GM21515 (cell line): Measurements from ENCODE around the gene NPL.

Experiments
- ATAC-seq: cut with Tn5 transposase; IDR thresholded peaks from one replicate; pipeline ENCODE4 v1.9.1; 2021; ENCODE audit not compliant: unreplicated experiment

NPL gene, protein sequence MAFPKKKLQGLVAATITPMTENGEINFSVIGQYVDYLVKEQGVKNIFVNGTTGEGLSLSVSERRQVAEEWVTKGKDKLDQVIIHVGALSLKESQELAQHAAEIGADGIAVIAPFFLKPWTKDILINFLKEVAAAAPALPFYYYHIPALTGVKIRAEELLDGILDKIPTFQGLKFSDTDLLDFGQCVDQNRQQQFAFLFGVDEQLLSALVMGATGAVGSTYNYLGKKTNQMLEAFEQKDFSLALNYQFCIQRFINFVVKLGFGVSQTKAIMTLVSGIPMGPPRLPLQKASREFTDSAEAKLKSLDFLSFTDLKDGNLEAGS

DNA sequence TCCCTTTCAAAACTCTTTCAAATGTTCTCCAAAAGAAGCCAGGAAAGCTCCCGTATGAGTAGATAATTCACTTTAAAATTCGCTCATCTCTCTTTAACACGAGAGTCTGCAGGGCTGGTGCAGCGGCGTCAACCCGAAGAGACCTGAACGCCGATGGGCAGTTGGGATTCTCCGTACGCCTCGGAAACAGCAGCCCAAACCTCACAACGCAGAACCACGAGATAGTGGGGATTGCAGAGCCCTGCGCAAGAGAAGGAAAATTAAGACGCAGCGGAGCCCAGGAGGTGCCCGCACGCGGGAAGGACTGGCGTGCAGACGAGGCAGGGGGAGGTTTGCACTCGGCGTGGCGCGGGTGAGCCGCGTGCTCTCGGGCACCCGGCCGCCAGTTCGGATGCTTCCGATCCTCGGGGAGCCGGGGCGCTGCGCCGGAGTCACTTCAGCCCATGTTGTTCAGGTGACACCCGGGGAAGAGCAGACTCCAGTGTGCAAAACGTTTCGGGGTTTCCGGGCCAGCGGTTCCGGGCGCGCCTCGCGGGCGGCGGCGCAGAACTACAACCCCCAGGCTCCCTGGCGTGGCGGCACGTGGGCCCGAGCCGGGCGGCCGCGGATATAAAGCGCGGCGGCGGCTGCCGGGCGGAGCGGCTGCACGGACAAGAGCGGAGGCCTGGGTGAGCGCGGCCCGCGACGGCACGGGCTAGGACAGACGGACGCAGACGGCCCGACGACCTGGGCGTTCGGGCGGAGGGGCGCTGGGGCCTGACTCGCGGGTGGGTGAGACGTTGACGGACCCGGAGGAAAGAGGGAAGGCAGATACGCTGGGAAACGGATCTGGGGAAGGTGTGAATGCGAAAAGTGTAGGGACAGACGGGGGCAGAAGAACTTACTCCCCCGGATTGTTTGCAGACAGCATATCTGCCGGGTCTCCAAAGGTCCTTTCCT is at the start of gene NPL:
Gene NPL (plus strand): TSS at position 636 of the 939 bp plus-strand sequence. CDS start 4,599 bp downstream, outside the sequence.
- peak; percentile 93 for ATAC-seq

DNA sequence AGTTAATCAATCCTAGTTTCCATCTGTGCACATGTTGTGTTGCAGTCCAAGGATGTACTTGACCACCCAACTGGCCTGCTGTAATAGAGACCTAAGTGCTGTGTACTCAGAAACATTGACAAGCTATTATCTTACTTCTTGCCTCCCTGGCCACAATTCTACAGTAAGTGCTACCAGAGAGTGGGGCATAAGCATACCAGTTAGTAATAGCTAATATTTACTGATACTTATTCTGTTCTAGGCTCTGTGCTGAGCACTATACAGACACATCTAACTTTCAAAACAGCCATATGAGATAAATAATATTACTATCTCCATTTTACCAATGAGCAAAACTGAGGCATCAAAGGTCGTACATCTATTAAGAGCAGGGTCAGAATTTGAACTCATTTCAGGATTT is 49.5 kb upstream of the NPL start:
- ATAC-seq: no peak

DNA sequence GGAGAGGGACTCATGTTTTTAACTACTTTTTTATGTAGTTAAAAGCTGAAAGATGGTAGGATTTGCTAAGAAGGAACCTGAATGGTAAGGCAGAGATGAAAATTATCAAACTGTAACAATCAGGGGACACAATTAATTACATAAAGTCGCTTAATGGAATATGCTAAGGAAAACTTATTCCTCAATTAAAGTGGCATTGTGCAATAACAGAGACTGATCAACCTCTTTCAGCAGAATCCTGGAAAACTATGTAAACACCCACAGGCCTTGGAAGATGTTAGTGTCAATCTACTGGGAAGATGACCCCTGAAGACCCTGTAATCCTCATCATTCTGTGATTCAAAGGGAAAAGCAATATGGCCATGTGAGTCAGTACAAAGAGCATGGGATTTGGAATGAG is 46.8 kb upstream of the NPL start:
- ATAC-seq: no peak

DNA sequence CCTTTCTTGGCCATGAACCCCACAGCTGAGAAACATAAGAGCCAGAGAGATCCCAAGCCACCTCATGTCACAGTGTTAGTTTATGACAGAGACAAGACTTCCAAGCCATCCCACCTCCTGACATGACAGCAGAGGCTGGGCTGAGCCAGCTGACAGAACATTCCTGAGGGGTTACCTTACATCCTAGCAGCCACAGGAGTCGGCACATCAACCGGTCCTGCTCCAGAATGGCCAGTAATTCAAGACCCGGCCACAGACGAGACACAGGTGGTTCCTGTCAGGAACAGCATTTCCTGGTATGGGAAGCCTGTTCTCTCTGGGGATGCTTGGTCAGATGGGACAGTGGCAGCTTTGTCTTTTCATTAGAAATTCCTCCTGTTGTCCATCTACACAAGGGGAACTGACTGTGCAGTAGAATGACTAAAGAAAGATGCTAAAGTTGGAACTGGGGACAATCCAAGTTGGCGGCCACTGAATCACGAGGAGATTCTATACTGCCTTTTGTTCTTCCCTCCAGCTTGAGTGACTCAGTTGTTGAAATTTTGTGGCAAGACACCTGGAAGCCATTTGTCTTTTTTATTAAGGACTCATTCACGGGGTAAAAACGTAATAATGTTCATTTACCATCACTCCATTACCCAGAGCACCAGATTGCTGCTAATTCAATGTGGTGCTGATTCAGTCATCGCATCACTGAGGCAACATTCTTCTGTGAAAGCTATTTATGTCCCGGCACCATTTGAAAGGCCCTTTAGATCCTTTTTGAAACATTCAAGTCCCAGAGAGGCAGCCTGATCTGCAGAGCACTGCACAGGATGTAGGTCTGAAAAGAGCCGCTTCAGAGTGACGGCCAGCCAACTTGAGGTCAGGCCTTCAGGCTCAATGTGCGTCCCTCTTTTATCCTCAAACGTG is 37.2 kb upstream of the NPL start:
- ATAC-seq: no peak

DNA sequence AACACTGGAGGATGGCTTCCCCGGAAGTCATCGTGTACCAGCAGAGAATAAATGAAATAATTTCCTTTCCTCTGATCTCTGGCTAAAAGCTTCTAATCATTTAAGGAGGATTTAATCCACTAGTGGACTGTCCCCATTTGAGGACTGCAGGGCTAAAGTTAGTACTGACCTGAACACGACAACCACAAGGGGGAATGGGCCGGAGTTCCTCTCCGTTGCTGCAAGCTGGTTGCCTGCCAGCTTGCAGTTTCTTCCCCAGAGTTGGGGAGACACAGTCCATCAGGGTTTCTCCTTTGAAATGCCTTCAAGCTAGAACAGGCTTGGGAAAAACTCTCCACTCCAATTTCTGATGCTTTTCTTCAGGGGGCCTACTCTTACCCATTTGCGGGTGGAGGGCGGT is 35.5 kb upstream of the NPL start:
- no peak for ATAC-seq

DNA sequence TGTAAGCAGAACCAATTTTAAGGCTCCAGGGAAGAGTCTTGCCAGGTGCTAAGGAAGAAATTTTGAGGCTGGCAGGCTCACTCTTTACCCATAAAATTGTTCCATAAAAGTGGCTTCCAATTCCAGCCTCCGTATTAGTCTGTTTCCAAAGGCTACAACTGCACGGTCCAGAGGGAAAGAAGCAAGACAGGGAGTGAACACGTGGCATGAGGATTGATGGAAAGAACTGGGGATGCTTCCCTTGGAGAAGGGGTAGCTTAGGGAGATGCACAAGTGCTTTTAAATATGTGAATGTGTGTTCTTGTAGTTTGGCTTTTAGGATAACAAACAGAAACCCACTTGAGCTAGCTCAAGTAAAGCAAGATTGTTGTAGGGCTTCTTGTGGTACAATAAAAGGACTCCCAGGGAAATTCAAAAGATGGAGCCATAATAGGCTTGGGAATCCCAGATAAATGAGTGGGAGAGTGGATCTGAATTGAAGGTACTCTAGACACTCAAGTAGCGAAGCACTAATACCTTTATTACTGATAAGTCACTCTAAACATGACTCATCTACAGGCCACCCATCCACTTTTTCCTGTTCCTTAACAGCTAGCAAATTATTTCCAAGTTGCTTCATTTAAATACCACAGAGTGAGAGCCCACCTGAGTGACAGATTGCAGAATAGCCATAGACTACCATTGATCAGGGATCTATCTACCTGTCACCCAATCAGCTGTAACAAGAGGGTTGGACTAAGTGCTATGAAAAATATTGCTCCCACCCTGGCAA is 34.8 kb upstream of the NPL start:
- no peak for ATAC-seq

DNA sequence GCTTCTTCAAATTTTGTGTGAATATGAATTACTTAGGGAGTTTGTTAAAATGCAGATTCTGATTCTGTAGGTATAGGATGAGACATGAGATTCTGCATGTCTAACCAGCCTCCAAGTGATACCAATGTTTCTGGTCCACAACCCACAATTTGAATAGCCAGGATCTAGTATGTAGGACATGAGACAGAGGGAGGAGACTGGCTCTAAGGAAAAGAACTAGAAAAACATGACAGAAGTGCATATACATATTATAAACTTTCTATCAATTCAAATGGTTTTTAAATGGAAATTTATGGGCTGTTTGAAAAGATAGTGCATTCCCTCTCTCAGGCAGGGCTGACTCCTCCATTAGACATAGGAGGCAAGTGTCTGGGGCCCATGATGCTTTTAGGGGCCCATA is 33.9 kb upstream of the NPL start:
- ATAC-seq: no peak

DNA sequence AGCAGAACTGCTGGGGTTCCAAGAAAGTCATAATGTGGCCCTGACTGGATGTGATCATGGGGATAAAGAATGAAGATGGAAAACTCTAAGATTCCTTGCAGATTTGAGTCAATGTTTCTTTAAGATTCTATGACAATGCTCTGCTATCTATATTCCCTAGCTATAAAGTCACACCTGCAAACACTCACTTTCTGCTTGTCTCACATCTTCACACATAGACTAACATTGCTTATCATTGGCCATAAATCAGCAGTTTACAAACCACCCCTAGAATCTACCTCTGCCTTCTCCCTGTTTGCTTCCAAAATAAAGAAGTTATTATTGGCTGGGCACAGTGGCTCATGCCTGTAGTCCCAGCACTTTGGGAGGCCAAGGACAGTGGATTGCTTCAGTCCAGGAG is 33.1 kb upstream of the NPL start:
- ATAC-seq: no peak

DNA sequence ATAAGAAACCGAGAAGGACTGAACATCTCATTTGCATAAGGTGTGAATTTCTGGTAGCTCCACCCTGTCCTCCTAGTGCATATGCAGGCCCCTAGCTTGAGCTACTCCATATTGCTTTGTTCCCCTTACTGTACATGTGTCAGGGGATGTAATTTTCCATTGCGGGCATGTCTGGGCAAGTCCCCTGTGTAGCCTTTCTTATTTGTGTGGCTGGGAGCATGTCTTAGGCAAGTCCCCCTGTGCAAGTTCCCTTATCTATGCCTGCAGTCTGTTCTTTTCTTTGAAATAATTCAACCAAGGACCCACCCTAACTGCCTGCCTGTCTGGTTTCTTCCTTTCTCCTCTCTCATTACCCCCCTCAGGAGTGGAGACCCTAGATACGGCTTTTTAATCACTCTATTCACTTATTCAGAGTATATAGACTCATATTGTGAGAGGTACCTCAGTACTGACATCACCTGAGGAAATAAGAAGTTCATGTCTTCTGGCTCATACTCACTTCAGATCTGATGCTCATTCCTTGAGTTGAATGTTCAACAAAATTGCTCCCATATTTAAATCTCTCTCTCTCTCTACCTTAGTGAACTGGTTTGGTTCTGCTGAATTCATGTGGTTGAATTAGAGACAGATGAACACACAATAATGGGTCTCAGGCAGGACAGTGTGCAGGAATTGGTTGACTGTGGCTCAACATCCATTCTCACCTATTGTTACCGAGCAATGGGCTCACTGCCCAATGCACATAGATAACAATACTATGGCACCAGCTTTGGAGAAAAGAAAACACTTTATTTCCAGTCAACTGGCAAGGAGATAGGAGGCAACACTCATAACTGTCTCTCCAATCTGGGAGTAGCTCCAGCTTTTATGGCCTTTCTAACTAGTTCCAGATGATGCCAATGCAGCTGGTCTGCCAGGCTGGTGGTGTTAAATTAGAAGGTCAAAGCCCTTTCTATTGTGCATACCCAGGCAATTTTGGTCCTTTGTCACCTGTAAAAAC is 27.9 kb upstream of the NPL start:
- ATAC-seq: no peak

DNA sequence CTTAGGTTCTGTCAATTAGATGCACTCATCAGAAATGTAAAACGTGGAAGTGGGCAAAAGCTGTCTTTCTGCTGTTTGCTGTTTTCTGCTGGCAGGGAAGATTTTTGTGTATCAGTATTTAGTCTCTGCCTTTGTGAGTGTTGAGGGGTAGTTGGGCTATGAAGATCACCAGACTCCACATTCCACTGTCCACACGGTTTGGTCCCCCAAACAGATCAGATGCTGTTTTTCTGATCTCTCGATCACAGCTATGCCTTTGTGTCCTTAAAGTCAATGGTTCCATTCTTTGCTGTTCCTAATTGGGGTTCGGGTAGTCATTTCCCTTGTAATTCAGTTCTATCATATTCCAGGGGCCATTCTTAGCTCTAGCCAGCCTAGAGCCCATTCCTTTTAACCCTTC is 27.0 kb upstream of the NPL start:
- no peak for ATAC-seq

DNA sequence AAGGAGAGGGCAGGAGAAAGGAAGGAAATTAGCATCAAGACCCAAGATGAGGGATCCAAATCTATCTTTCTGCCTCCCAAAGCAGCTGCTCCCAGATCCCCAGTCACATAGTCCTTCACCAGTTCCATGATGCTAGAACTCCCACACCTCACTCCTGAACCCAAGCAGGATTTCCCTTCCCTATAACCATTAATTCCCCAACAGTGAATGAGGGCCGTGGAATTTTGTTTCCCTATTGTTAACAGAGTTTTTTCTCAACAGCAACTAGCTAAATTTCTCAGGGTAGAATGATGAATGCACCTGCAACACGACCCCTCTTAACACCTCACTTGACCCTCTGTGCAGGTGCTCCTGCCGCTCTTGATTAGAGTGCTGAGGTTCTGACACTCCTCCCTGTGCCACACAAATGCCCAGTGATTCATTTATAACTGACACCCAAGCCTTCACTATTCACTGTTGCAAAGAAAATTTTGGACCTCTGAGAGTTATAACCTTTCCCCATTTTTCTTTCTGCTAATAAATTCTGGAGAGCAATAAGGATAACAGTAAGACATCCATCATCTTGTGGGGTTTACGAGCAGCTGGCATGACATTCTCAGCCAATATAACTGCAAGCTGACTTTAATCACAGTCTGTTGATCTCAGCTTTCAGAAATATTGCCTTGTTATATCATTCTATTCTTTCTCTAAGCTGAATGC is 25.4 kb upstream of the NPL start:
- ATAC-seq: no peak

DNA sequence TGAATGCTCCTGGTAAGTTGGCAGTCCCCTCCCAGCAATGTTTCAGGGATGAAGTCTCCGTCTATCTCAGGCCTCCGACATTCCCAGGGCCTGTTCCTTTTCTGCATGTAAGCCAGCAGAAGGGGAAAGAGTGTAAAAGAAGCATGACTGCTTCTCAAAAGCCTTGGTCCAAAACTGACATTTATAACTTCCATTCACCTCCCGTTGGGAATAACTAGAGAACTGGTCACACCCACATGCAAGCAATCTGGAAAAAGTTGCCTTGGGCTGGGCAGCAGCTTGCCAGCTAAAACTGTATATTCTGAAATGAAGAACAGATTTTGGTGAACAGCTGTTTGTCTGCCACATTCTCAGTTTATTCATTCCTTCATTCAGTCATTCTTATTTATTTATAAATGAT is 24.2 kb upstream of the NPL start:
- ATAC-seq: no peak

DNA sequence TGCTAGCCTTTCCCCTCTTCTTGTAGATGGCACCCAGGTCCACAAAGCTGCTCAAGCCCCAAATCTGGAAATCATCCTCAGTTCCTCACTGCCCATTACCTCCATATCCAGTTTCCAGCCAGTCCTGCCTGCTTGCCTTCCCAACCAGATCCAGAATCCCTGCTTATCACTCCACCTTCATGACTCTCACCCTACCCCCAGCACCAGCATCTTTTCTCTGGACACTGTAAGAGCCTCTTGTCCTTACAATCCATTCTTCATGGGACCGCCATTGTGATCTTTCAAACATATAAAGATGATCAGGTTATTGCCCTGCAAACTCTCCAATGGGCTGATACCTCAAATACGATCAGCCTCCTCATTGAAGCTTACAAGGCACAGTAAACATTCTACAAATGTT is 23.5 kb upstream of the NPL start:
- no peak for ATAC-seq

DNA sequence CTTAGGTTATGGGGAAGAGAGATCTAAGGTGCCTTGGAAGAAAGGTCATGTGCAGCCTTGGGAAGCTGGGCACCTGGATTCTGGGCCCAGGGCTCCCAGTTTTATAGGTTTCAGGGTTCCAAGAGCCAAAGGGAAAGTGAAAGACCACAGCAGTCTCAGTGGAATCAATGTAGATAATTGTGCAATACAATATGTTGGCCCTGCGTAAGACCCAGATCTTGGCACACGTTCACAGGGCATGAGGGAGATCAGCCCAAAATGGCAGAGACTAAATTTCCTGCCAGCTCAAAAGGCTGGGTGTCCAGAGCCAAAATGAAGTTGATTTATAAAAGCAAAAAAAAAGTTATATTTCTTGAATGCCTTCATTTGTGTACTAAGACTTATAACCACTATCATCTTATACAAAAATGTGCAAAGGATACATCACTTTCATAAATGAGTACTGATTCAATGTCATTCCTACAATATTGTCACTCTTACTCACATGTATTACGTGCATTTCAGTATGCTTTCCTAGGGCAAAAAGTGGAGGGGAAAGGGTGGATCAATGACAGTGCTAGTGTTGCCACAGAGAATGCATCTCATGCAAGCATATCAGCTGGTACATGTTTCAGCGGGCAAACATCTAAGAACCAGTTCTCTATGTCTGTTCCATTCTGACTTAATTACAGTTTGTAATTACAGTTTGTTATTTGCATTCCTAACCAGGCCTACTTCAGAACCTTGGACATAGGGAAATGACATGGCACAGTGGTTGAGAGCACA is 22.5 kb upstream of the NPL start:
- no peak for ATAC-seq

DNA sequence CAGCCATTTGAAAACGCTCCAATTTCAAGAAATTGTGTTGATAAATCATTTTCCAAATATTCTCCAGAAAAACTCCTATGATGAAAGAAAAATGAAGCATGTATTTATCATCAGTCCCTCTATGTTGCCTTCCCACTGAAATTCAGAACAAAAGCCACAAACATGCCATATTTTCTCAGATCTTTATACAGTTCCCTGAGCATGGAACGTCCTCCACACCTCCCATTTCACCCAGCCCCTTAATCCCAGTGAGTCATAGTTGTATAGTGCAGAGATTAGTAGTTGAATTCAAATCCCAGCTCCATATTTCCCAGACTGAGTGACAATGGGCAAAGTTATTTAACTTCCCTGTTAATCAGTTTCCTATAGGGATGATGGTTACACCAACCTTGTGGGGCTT is 20.6 kb upstream of the NPL start:
- ATAC-seq: no peak

DNA sequence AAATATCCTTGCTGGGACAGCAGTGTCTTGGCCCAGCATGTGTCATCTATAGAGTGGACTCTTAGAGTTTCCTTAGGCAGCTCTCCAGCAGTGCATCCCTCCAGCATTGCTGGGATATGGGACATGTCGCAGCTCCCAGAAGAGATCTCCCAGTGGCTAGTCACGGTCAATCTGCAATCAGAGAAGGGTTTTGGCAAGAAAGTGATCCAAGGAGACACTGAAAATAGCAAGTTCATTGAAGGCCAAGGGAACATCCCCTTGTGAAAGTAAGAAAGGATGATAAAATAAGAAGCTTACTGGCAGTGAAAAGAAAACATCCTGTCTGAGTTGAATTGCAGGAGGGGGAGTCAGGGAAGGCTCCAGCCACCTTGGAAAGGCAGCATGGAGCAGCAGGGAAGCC is 19.3 kb upstream of the NPL start:
- no peak for ATAC-seq

DNA sequence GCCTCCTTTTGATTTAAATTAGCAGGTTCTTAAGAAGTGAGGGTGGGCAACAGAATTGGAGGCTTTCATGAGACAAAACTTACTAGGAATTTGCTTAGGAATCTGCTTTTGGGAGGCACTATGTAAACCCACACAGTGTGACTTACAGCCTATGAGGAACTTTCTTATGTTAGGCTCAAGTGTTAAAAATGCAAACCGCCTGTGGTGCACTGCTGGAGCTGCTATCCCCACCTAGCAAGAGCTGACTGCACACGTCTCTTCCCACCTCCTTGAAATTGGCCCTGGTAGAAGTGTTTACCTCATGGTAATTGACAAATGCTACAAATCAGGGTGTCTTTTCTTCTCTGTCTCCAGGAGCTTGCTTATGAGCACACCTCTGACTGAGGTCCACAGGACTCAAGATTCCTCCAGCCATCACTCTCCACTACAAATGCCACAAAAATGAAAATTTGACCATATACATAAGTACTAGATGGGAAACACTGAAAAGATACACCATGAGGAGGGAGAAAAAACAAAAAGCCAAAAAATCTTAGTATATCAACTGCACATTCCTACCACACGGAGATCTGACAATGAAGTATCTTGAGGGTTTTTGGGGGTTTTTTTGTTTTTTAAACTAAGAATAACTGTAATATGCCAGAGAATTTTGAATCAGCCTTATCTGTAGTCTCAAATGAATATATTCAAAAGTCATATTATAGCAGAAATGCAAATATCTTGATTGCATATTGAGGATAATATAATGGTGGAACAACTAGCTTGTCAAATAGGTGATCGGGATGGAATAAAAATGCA is 18.2 kb upstream of the NPL start:
- no peak for ATAC-seq
